Stomach smooth muscle (tissue), 2 donors: ENCODE data around the gene DDX4.
"Not testable (repeated sequence)": the region's sequence is repeated elsewhere in the genome, so short reads cannot be mapped to it uniquely, and the experiment has no call there.

Experiments used
- H3K27ac ChIP-seq: one replicate; pipeline ENCODE4 v1.7.0; 2013; ENCODE audit warnings: mild to moderate bottlenecking, low read length, inconsistent platforms
- H3K27me3 ChIP-seq, 2 donors: one replicate each; pipeline ENCODE4 v1.7.0; 2013; ENCODE audit warnings: low read length in 2 of 2; ENCODE audit not compliant: insufficient read depth in 2 of 2, control insufficient read depth in 1 of 2
- H3K36me3 ChIP-seq, 2 donors: one replicate each; pipeline ENCODE4 v1.7.0; 2013; ENCODE audit warnings: low read length in 2 of 2; ENCODE audit not compliant: control insufficient read depth in 2 of 2, insufficient read depth in 2 of 2
- H3K4me1 ChIP-seq: one replicate; pipeline ENCODE4 v1.7.0; 2013; ENCODE audit warnings: low read length; ENCODE audit not compliant: control insufficient read depth, insufficient read depth
- H3K4me3 ChIP-seq, 2 donors: one replicate each; pipeline ENCODE4 v1.7.0; 2013; ENCODE audit warnings: low read length in 2 of 2
- H3K9ac ChIP-seq, 2 donors: one replicate each; pipeline ENCODE4 v1.7.0; 2013; ENCODE audit warnings: low read length in 2 of 2, mild to moderate bottlenecking in 1 of 2
- H3K9me3 ChIP-seq, 2 donors: one replicate each; pipeline ENCODE4 v1.7.0; 2013; ENCODE audit warnings: low read length in 2 of 2; ENCODE audit not compliant: control insufficient read depth in 2 of 2
- donor health status: healthy.
- donor health status: Pancreatic carcinoma.

Gene DDX4

DNA sequence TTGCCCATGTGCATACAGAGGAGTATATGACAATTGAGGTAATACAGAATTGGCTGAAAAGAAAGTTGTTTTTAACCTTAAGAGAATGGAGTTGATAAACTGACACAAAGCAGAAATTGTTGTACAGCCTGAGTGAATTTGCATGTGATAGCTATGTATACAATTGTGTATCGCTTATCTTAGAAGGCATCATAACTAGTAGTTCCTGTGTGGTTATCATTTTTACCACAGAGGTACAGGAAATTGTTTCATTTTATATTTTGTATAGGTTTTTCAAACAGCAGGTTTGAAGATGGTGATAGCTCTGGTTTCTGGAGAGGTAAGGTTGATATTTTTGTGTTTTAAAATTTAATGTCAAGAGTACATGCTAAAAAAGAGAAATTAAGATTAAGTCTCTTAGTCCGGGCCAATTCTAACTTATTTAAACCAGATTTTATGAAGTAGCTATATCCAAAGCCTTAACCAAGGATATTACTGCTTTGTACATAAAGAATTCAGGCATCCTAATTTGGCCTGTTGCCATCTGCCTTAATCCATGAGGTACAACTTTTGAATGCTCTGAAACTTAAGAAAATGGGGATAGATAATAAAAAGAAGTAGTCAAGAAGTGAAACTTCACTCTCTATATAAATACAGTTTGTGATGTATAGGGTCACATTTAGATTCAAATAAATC, 26.0 kb downstream of the DDX4 start:
- Histone ChIP-seq H3K9ac (no peak overlapping the region), H3K27ac (no peak overlapping the region), H3K36me3 (no peaks in the 10 kb centered on the region), H3K4me1 (no peaks in the 10 kb centered on the region), H3K27me3 (no peaks in the 10 kb centered on the region), H3K4me3 (no peak overlapping the region), H3K9me3 (no peaks in the 10 kb centered on the region)

DNA sequence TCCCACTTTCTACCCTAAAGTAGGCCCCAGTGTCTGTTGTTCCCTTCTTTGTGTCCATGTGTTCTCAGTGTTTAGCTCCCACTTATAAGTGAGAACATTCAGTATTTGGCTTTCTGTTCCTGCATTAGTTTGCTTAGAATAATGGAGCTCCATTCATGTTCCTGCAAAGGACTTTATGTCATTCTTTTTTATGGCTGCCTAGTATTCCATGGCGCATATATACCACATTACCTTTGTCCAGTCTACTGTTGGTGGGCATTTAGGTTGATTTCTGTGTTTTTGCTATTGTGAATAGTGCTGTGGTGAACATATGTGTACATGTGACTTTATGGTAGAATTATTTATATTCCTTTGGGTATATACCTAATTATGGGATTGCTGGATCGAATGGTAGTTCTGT, 30.4 kb downstream of the DDX4 start:
- Histone ChIP-seq H3K36me3 (no peaks in the 10 kb centered on the region), H3K27ac (no peak overlapping the region), H3K9me3 (no peaks in the 10 kb centered on the region), H3K4me1 (no peaks in the 10 kb centered on the region), H3K4me3 (no peak overlapping the region), H3K27me3 (no peaks in the 10 kb centered on the region), H3K9ac (no peak overlapping the region)

GRCh38 chr5:55771175-55771655, 33.4 kb downstream of the DDX4 start:
- no peak overlapping the region for H3K27ac ChIP-seq
- no peaks in the 10 kb centered on the region for H3K9me3 ChIP-seq
- H3K9ac ChIP-seq: no peak overlapping the region
- H3K27me3 ChIP-seq: no peaks in the 10 kb centered on the region
- no peaks in the 10 kb centered on the region for H3K36me3 ChIP-seq
- no peaks in the 10 kb centered on the region for H3K4me1 ChIP-seq
- H3K4me3 ChIP-seq: no peak overlapping the region

GRCh38 chr5:55773057-55773456, 35.2 kb downstream of the DDX4 start:
- H3K36me3 ChIP-seq: no peaks in the 10 kb centered on the region
- no peak overlapping the region for H3K27ac ChIP-seq
- H3K4me3 ChIP-seq: no peak overlapping the region
- H3K4me1 ChIP-seq: no peaks in the 10 kb centered on the region
- no peaks in the 10 kb centered on the region for H3K9me3 ChIP-seq
- H3K27me3 ChIP-seq: no peaks in the 10 kb centered on the region
- no peak overlapping the region for H3K9ac ChIP-seq

- no peak overlapping the region for H3K27ac ChIP-seq
- H3K9me3 ChIP-seq: no peaks in the 10 kb centered on the region
- no peak overlapping the region for H3K9ac ChIP-seq
- no peaks in the 10 kb centered on the region for H3K27me3 ChIP-seq
- no peaks in the 10 kb centered on the region for H3K36me3 ChIP-seq
- H3K4me1 ChIP-seq: no peaks in the 10 kb centered on the region
- no peak overlapping the region for H3K4me3 ChIP-seq
Observed at GRCh38 chr5:55777332-55777731, 39.5 kb downstream of the DDX4 start.

- Histone ChIP-seq H3K27me3 (no peaks in the 10 kb centered on the region), H3K9me3 (no peaks in the 10 kb centered on the region), H3K36me3 (no peaks in the 10 kb centered on the region), H3K27ac (no peak overlapping the region), H3K4me3 (no peak overlapping the region), H3K9ac (no peak overlapping the region), H3K4me1 (no peaks in the 10 kb centered on the region)
Observed at GRCh38 chr5:55800924-55801323, 63.1 kb downstream of the DDX4 start.

GRCh38 chr5:55808814-55809213, 71.0 kb downstream of the DDX4 start:
- not testable (repeated sequence) for H3K4me3 ChIP-seq, H3K4me1 ChIP-seq, H3K27me3 ChIP-seq, H3K9ac ChIP-seq, H3K27ac ChIP-seq, H3K9me3 ChIP-seq, H3K36me3 ChIP-seq

GRCh38 chr5:55815939-55816338, 78.1 kb downstream of the DDX4 start:
- H3K4me1 ChIP-seq, H3K9ac ChIP-seq, H3K4me3 ChIP-seq, H3K27me3 ChIP-seq, H3K27ac ChIP-seq, H3K9me3 ChIP-seq, H3K36me3 ChIP-seq: not testable (repeated sequence)

- H3K9ac ChIP-seq: no peak overlapping the region
- no peaks in the 10 kb centered on the region for H3K36me3 ChIP-seq
- no peak overlapping the region for H3K4me3 ChIP-seq
- H3K4me1 ChIP-seq: no peaks in the 10 kb centered on the region
- H3K27me3 ChIP-seq: peaks cover 2 to 3% of the 10 kb centered on the region in 2 donors
- H3K9me3 ChIP-seq: no peaks in the 10 kb centered on the region
- no peak overlapping the region for H3K27ac ChIP-seq
Observed at GRCh38 chr5:55816342-55816741, 78.5 kb downstream of the DDX4 start.

DNA sequence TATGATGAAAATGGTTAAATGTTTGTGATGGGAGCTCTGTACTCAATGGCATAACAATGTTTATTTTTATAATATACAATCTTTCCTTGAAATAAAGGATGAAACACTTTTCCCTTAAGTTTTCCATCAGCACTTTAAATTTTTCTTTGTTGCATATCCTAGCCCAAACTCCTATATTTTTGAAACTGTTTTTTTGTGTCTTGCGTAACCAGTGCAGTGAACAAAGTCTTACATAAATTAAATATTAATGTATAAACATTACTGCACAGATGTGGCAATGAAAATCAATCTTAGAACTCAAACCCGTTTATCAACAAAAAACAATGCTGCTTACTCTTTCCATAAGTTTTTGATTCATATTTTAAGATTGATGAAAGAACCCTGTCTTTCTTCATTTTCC, 79.2 kb downstream of the DDX4 start:
- H3K4me3 ChIP-seq: no peak overlapping the region
- H3K9me3 ChIP-seq: no peaks in the 10 kb centered on the region
- no peak overlapping the region for H3K9ac ChIP-seq
- H3K36me3 ChIP-seq: no peaks in the 10 kb centered on the region
- peaks cover 2 to 10% of the 10 kb centered on the region in 2 donors for H3K27me3 ChIP-seq
- no peak overlapping the region for H3K27ac ChIP-seq
- H3K4me1 ChIP-seq: no peaks in the 10 kb centered on the region

DNA sequence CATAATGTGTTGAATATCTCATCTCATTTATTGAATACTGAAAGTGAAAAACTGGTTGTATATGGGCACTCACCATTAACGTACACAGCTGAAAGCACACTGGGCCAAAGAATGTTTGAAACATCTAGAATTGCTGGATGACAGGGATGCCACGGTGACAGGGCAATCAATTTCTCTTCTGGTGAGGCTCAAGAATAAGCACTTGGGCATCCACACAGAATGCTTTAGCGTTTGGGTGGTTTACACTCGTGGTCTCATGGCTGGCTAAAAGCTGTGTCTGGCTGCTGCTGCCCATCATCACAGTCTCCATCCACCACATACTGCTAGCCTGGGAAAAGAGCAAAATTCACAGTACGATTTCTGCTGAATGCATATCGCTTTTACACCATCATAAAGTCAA, 82.6 kb downstream of the DDX4 start:
- Histone ChIP-seq H3K9ac (no peak overlapping the region), H3K4me3 (no peak overlapping the region), H3K27me3 (peaks cover 5 to 26% of the 10 kb centered on the region in 2 donors), H3K36me3 (no peaks in the 10 kb centered on the region), H3K9me3 (no peaks in the 10 kb centered on the region), H3K4me1 (no peaks in the 10 kb centered on the region), H3K27ac (no peak overlapping the region)
